Ramos (cell line): Measurements from ENCODE around the gene OTUD5.

Experiments
- in situ Hi-C: fragments of 300-500 bp; cut with MboI; formaldehyde crosslinking; loops from one replicate; pipeline ENCODE4 v1.14.3; 2022; ENCODE audit warnings: low sequenced_read_pairs; ENCODE audit not compliant: unreplicated experiment

Gene OTUD5

DNA sequence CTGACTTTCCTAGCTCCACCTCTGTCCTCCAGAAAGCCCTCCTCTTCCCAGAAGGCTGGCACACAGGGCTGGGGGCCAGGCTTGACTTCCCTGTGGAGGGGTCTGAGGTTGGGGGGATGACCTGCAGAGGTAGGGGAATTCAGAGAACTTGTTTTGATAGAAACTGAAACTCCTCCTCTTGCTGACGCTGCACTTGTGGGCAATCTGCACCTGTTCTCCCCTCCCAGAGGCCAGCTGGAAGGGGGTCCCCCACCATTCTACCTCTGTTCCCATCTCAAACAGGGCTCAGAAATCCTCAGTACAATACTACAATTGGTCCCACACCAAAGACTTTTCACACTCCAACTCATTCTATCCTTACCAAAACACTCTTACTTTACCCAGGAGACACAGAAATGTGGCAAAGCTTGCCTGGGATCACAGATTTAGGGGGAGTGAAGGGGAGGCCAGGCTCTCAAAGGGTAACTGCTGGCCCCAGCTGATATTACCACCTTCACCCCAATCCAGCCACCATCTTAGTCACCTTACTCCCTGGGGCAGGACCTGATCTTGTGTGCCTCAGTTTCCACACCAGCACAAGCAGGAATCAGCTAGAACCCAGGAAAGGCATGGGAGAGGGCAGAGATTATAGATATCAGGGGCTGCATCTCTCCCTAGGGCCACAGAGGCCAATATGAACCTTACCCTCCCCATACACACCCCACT, 18.5 kb downstream of the OTUD5 start:
- in situ Hi-C loops, result no loop called here

GRCh38 chrX:48937054-48937907, 20.1 kb downstream of the OTUD5 start:
- in situ Hi-C loops, result no loop called here

- in situ Hi-C loops, result no loop called here
These were observed 20.9 kb downstream of the OTUD5 start for GRCh38 chrX:48936429-48937053.

DNA sequence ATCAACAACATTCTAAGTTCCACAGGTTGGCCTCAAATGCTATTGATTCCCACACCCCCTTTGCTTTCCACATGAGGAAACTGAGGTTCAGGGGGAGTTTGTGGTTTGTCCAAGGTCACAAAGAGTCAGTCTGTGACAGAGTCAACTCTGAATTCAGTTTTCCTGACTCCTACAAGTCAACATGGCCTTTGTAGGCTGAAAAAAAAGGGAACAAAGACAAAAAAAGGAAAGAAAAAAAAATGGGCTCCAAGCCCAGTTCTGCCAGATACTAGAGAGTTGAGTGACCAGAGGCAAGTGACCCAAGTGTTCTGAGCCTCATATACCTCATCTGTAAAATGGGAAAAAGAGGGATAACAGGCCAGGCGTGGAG, 22.1 kb downstream of the OTUD5 start:
- in situ Hi-C loops, result no loop called here

GRCh38 chrX:48934581-48935300, 22.7 kb downstream of the OTUD5 start:
- in situ Hi-C loops, result no loop called here

DNA sequence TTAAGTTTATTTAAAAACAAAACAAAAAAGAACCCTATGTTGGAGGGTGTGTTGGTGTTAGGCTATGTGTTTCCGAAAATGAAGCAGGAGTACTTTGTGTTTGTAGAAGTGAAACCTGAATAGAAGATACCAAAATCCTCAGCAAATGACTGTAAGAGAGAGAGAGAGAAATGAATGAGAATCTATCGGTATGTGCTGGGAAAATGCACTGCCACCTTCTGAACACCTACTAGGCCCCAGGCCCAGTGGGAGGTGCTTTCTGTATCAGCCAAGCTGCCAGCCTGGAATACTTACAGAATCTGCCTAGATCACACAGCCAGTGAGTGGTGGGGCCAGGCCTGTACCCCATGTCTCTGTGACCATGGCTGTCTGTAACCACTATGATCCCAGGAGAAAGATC, 23.6 kb downstream of the OTUD5 start:
- in situ Hi-C loops, result no loop called here

GRCh38 chrX:48927736-48928382, 29.5 kb downstream of the OTUD5 start:
- in situ Hi-C loops, result no loop called here

DNA sequence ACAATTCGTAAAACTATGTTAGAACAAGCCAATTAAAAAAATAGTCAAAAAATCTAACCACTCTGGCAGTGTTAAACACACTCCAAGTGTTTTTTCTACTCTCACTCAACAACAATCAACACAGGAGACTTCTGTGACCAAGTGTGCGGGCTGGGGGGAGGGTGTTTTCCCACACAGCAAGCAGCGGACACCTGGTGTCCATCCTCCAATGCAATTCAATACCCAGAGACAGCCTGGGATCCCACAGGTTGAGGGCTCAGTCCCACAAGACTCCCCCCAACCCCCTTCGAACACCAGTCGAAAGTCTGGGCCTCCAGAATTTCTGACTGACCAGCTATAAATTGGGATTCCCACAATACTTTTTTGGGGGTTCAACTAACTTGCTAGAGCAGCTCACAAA, 30.3 kb downstream of the OTUD5 start:
- in situ Hi-C loops, result no loop called here

DNA sequence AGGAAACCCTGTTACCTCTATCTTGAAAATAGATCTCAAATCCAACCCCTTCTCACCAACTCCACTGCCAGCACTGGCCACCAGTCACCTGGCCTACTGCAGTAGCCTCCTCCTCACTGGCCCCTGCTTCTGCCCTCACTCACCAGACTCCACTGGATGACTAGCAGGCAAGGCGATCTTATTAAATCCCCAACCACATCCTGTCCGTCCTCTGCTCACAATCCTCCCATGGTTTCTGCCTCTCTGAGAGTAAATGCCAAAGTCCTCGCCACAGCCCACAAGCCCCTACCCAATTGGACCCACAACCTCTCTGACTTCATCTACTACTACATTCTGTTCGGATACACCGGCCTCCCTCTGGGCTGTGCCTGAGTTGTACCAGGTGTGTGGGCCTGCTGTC, 33.1 kb downstream of the OTUD5 start:
- in situ Hi-C loops, result no loop called here

DNA sequence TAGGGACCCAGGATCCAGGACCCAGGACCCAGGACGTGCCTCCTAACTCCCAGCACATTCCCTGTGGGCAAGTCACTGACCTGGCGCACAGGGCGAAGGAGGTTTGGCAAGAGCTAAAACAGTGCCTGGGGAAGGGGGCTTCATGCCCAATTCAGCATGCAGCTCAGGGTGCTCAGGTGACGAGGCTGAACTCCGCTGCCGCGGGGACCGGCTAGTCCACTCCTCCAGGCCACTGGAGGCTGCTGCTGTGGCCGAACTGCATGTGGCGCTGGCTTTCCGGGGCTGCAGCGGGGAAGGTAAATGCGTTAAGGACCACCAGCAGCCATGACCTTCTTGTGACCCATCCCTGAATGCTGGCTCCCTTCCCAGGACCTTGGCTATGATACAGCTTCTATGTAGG, 33.6 kb downstream of the OTUD5 start:
- in situ Hi-C loops, result no loop called here

DNA sequence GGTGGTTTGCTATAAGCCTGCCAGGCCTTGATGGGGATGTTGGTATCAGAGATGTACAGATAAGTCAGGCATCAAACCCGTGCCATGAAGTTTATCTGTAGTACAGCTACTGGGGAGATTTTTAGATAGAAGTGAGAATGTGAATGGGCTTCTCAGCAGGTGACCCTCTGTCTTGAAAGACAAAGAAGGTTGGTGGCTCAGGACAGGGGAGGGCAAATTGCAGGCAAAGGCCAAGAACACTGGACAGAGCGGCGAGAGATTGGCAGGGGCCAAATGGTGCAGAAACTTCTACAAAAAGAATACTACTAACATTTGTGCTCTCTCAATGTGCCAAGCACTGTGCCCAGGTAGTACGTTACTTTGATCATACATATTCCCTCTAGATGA, 36.7 kb downstream of the OTUD5 start:
- in situ Hi-C loops, result no loop called here

GRCh38 chrX:48919947-48920717, 37.3 kb downstream of the OTUD5 start:
- in situ Hi-C loops, result no loop called here

- in situ Hi-C loops, result no loop called here
These were observed 38.0 kb downstream of the OTUD5 start for GRCh38 chrX:48919360-48919841.

- in situ Hi-C loops, result no loop called here
These were observed 38.6 kb downstream of the OTUD5 start, which contains the start of gene PIM2 for GRCh38 chrX:48918643-48919340. Gene PIM2 (minus strand): TSS chrX:48919024. CDS start chrX:48918834, 190 bp downstream.

DNA sequence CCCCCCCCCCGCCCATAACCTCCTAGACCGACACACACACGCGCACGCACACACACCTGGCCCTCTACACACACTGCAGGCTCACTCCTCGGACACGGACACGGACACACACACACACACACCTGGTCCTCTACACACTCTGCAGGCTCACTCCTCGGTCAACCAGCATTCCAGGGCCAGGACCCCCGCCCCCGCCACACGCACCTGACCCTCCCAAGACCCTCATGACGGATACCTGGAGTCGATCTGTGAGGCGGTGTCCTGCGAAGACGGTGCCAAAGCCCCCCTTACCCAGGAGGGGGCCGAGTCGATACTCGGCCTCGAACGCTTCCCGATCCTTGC, 39.1 kb downstream of the OTUD5 start:
- in situ Hi-C loops, result no loop called here

- in situ Hi-C loops, result no loop called here
These were observed 40.0 kb downstream of the OTUD5 start for GRCh38 chrX:48917139-48918001.

GRCh38 chrX:48914593-48915493, 42.6 kb downstream of the OTUD5 start:
- in situ Hi-C loops, result no loop called here
